Muscle of arm (tissue), 12 donors: Measurements from ENCODE around the gene ARFIP1. TPM values are rescaled to one million over a fixed set of nuclear protein-coding genes. Genes with fewer than 3 reads are reported as not detected.
A peak's percentile ranks its signal among the peaks of the same experiment; 100 is the strongest.
"Not testable (repeated sequence)": the region's sequence is repeated elsewhere in the genome, so short reads cannot be mapped to it uniquely, and the experiment has no call there.

Source experiments
- DNase-seq: peaks from one replicate; pipeline ENCODE4 v3.0.0-alpha.2; 2013
- polyA plus RNA-seq, 12 donors: library from polyadenylated mRNA; unstranded; fragments of 120-200 nt; gene quantifications; one replicate each; pipeline ENCODE4 v1.2.1, GENCODE V29; 2013; ENCODE audit not compliant: insufficient read length in 12 of 12

Gene ARFIP1
- polyA plus RNA-seq, 12 donors: 17.8 to 31.6 (median 22.4) TPM; not detected in 1

DNA sequence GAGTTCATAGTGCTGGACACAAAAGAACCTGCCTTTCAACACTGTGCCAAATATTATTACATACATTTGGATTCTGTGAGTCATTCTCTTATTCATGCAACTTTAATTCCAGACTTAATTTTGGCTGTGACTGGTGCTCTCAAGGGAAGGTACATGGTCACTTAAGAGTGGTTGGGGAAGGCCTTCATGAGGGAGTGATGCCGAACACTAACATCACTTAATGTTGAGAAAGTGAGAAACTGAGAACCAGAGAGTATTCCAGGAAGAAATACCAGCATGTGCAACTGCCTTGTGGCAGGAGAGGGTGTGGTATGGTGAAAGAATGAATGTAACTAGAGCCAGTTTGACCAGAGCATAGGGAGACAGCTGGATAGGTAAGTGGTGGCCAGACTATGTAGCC is 114.9 kb downstream of the ARFIP1 start:
- no peak for DNase-seq

DNA sequence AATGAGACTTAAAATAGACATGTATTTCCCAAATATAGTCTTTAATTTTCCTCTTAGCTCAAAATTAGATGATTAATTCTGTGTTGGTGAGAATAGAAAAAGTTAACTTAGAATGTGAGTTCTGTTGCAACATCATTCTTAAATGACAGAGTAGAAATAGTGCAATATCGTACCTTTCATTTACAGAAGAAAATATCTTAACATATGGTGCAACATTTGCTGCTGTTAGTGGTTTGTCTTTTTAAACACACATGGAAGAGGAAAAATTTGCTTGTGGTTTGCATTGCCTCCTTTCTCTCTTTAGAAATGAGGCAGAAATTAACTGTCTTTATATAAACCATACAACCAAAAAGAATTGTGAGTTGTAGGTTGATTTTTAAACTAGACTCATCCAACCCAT is 117.1 kb downstream of the ARFIP1 start:
- DNase-seq: no peak

DNA sequence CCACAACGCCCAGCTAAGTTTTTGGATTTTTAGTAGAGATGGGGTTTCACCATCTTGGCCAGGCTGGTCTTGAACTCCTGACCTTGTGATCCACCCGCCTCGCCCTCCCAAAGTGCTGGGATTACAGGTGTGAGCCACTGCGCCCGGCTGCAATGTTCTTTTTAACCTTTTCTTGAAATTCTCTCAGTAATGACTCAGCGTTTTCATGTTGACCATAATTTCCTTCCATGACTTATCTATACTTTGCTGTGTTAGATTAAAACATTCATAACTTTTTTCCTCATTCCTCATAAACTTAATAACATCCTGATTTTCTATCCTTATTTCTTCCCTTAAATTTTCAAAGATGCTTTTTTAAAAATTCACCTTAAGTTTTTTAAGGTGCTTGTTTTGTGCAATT is 118.4 kb downstream of the ARFIP1 start:
- DNase-seq: not testable (repeated sequence)

DNA sequence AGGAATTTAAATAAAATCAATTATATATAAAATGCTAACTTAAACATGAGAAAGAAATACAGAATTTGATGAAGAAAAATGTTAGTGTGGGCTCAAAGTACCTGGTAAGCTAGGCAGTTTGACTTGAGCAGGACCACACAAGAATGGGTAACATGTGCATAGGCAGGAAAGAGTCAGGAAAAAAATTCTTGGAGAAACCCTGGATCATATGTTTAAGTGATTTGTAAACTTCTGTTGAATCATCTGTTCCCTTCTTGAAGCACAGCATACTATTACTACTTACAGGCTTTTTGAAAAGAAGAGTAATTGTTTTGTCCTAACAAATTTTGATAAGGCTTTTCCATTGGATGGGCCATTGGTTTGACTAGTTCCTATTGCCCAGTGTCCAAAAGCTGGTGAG is 118.9 kb downstream of the ARFIP1 start:
- DNase-seq: no peak

DNA sequence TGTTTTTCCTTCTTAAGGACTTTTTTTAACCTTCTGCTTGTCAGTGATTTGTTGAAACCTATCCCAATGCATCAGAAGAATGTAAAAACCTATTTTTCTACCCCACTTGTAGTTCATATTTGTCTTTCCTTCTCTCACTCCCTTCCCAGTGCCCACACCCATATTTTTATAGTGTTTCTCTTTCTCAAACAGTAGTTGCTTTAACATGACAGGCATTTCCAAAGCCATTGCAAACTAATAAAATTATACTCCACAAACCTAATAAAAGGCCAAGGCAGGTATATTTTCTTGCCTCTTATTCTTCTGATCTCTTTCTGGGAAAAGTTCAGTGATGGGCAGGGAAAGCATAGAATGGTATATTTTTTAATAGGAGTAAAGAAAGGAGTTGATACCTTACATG is 120.6 kb downstream of the ARFIP1 start:
- no peak for DNase-seq

DNA sequence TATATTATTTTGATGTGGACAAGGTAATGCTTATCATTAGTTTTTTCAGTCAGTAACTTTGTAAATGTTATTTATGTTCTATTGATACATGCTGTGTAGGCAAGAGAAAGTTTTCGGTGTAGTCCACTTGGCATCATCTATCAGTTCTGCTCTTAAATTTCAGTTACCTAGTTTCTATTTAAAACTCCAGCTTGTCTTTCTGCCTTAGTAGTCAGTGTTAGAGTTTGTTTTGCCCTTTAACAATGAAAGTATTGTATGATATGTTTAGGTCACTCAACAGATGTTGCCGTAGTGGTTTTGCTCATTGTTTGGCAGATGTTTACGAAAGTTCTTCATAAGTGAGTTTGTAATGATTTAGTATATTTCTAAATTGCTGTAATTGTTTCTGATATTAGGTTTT is 121.5 kb downstream of the ARFIP1 start:
- no peak for DNase-seq

DNA sequence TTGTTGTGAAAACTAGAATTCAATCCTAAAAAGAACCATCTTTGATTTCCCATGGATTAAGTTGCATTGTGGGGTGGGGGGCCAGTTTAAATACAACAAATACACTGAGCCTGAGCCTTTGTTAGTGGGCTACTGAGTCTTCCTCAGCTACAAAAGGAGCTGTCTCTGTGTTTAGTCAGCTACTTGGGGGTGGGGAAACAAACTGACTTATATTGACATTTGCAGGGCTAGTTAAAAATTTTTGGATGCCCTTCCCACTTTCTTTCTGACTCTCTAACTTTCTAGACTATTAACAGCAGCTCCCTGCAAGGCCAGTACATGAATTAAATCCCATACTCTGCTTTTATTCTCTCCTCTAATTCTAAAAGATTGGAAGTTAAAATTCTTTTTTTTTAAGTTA is 123.9 kb downstream of the ARFIP1 start:
- DNase-seq: no peak

DNA sequence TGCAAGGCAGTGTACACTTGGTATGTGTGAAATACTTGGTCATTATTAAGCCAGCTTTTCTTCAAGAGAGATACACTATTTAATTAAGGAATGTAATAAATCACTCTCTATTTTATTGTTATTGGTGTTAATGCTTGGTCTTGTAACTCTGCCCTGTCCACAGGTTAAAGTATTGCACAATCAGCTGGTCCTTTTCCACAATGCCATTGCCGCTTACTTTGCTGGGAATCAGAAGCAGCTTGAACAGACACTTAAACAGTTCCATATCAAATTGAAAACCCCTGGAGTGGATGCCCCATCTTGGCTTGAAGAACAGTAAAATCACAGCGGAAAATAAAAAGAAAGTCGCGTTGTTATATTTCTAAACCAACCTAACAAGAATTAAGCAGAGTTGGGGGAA is 130.1 kb downstream of the ARFIP1 start:
- no peak for DNase-seq

DNA sequence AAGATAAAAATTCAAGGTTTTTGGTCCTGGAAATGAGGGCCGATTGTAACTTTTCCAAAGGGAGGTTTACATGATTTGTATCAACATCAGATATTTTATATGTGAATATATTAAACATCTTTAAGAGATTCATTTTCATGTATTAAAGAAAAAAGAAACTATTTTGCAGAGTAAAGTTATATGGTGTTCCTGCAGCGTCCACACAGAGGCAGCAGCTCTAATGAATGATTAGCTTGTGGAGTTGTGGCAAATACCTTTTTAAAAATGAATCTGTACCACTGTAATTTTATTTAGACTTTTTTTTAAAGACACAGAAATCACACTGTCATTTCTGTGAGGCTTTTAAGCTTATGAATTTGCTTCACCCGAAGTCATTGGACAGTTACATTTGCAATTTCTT is 130.8 kb downstream of the ARFIP1 start:
- DNase-seq: no peak

DNA sequence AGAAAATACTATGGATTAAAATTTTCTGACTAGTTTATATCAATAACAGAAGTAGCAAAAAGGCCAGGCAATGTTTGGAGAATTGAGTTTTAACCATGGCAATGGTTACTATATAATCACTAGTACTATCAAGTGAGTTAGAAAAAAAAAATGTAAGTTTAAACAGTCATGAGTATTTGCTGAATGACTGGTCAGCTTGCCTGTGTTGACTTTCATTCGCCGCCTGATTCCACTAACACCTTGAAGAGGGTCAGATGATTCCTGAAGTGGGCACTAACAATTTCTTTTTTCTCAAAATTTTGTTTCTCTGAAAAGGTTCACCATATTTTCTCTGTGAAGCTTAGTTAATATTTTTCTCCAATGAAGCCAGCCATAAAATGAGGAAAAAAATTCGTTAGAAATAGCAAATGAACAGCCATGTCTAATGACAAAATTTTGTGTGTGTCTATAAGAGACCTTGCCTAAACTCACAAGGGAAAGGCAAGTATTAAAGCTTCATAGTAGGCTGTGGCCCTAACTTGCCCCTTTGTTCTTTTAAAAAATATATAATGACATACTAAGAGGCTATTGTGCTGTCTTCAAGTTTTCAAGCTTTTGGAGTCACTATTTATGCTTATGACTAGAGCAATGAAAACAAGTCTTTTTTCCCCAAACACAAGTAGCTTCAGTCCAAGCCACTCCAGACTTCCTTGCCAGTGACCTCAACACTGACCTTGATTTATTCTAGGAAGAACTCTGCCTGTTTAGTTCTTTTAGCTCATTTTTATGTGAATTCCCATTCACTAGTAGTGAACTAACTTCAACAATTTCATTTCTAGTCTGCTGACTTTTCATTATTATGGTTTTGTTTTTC is 138.0 kb downstream of the ARFIP1 start:
- DNase-seq: no peak

DNA sequence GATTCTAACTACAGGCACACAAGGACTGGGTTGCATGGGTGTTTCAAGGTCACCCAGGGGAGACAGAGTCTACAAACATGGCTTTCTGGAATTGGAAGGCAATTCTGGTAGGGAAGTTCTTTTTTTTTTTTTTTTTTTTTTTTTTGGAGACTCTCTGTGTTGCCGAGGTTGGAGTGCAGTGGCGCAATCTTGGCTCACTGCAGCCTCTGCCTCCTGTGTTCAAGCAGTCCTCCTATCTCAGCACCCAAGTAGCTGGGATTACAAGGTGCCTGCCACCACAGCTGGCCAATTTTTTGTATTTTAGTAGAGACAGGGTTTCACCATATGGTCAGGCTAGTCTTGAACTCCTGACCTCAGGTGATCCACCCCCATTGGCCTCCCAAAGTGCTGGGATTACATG is 140.1 kb downstream of the ARFIP1 start:
- DNase-seq: no peak

DNA sequence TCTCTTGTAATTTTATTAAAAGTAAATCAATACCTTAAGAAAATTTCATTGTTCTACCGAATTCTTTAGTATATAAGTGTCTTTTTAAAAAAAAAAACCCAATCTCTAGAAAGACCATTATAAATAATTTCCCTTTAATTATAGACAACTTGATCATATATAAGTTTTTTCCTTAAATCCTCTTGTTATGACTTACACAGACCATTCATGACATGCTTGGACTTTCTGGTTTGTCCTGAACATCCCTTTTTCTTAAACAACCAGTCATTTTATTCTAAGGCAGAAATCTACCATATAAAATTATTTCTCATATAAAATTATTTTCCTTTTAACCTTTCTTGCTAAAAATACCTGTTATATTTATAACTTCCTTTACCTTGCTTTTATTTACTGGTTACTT is 141.0 kb downstream of the ARFIP1 start:
- DNase-seq: no peak

DNA sequence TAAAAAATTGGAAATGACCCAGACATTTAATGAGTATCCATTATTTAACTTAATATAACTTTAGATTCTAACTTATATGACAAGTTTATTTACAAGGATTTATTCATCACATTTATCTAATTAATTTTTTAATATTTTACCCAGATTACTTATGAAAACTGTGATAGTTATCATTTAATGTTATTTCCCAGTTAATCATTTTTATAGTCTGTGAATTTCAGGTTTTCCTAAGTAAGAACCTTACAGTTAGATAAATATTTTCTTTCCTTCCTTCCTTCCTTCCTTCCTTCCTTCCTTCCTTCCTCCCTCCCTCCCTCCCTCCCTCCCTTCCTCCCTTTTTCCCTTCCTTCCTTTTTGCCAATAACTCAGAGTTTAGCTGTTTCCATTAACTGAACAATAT is 141.5 kb downstream of the ARFIP1 start:
- no peak for DNase-seq

DNA sequence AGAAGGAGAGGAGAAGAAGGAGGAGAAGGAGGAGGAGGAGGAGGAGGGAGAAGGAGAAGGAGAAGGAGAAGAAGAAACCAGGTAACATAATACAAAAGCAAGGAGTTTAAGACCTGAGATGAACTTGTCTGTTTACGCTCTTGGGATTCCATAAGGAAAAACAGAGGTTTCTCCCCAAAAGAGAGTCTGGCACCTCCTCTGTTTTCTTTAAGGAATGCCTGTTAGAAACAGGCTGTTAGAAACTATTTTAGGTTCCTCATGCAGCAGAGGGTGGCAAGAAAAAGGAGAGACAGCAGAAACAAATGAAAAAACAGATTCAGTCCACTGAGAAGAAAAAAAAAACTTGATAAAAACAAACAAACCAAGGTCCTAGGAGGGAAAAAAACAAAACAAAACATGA is 146.1 kb downstream of the ARFIP1 start:
- no peak for DNase-seq

DNA sequence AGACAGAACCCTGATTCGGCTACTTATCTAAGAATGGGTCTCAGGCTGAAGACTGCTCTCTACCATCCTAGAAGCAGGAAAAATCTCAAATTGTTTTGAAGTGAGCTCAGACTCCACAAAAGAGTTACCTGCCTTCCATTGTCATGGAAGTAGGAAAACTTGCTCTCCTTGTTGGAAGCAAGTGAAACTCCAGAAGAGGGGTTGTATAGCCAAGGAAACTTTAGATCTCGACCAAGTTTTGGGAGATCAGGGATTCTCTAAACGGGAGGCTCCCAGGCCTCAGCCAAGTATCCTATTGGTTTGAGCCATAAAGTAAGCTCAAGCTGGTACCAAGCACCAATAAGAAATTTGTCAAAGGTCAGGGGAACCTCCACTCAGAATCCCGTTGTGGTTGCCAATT is 147.2 kb downstream of the ARFIP1 start:
- no peak for DNase-seq

DNA sequence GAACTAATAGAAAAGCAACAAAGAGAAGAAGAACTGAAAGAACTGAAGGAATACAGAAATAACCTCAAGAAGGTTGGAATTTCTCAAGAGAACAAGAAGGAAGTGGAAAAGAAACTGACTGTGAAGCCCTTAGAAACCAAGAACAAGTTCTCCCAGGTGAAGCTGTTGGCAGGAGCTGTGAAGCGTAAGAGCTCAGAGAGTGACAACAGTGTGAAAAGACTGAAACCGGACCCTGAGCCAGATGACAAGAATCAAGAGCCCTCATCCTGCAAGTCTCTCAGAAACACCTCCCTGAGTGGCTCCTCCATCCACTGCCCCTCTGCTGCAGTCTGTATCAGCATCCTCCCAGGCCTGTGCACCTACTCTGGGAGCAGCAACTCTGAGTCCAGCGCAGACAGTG is 148.0 kb downstream of the ARFIP1 start:
- no peak for DNase-seq

DNA sequence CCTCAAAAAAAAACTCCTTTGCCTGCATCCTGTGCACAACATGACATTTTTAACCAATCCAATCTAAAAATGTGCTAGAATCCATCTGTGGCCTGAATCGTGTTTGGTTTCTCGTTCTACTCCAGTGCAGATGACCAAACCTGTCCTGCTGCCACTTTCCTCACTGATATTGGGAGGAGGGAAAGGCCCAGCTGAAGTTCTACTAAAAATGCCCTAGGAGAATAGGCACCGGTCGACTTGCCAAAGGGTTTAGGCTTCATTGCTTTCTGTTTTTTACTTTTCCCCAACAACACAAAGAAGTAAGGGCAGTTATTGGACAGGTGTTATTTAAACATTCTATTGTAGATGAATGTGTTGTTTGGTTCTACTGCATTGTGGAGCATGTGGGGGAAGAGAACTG is 148.5 kb downstream of the ARFIP1 start:
- no peak for DNase-seq

DNA sequence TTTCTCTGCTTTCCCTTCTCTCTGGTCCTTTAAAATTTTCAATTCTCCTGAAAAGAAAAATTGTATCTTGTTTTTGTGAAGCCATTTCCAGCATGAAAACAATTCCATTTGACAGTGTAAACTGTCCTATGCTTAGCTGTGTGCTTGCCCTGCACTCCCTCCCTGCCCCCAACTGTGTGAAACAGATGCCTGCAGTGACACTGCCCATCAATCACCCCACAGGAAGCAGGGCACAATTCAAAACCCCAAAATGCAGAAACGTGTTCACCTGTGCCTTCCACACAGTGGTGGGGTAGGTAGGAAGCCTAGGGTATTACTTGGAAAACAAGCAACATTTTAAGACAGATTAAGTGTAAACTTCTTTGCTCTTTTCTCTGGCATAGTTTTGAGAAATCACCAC is 150.1 kb downstream of the ARFIP1 start:
- DNase-seq: no peak

DNA sequence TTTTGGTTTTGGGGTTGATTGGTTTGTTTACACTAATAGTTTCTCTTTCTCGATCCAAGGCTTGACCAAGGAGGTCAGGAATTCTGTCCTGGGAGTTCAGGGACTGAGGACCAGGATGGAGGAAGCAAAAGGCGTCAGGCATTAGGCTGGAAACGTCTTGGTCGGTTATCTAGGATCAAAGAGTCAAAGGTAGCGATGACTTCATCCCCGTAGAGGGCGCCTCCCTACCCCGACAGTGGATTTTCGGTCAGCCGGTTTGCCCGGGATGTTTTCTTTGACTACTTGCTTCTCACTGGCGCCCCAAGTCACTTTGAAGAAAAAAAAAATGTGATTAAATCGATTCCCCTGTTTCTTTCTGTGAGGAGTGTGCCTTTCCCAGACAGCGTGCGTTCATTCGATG is 155.4 kb downstream of the ARFIP1 start:
- no peak for DNase-seq

DNA sequence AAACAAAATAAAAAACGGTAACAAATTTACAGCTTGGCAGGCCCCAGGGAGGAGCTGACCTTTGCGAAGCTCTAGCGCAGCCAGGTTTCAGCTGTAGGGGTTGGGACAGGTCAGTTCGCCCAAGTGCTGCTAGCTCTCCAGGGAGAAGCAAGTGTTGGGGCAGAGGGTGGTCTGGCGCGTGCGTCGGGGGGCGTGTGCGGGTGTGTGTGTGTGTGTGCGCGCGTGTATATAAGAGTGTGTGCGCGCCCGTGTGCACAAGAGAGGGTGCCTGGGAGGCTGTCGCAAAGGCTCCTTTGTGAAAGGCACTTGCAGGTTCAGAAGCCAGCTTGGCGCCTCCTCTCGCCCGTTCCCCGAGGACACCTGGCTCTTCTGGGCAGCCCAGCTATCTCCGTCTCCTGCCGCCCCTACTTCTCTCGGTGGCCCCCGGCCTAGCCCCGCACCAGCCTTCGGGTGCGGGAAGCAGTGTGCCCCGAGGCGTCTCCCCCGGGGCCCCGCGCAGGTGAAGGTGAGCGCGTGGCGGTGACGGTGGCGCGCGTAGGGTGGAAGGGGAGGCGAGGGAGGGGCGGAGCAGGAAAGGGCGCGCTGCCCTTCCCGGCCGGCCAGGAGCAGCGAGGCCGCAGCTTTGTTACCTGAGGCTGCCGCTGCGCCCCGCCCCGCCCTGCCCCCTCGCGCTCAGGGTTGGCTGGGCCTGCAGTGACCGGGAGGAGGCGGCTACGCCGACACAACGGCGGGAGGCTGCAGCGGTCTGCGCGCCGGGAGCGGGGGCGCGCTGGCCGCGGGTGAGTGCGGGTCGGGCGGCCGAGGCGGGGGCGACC is 156.1 kb downstream of the ARFIP1 start, which contains the start of gene FHDC1:
FHDC1 (plus strand) TSS at position 693 of the 815 bp plus-strand sequence. CDS start 6,735 bp downstream, outside the sequence.
- DNase-seq: no peak

DNA sequence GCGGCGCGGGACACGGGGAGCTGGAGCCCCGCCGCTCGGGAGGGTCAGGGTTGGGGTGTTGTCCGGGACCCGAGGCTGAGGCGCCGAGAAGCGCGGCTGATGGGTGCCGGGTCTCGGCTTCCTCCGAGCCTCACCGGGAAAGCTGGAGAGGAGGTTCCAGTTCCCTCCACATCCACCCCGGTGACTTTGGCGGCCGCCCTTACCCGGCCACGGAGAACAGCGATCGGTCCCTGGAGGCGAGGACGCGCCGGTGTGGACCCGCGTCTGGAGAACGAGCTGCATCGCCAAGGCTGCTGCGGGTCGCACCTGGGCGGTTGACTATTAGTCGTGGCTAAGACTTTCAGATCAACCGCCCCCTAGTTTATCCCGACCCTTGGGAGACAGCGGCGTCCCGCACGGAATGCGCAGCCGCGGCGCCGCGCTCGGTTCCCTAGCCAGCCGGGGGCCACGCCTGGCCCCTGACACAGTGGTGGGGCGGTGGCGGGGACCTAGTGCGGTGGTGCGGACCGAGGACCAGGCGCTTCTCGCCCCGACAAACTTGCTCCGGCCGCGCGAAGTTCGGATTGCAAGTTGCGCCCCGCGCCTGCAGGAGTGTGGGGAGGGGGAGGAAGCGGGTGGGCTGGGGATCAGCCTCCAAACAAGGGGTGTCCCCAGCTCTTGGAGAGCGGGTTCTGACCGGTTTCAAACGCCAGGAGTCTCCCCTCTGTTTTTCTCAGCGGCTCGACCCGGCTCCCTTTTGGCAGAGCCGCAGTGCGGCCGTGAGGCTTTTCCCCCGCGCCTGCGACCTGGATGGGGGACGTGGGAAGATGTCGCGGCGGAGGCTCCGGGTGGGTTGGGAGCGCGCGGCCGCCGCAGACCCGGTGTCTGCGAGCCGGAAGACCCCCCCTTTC is 156.9 kb downstream of the ARFIP1 start:
- peak; percentile 56 for DNase-seq
